ENCODE measurements around the gene SP3.

The SP3 gene

GRCh38 chr2:173993459-173993858 is 28.3 kb upstream of the SP3 start:
- no peak for DNase-seq

GRCh38 chr2:173991856-173992588 is 26.8 kb upstream of the SP3 start:
- DNase-seq = no peak

GRCh38 chr2:173990970-173991819 is 26.0 kb upstream of the SP3 start:
- no peak for DNase-seq

GRCh38 chr2:173990245-173990644 is 25.1 kb upstream of the SP3 start:
- DNase-seq = no peak

GRCh38 chr2:173989884-173990215 is 24.7 kb upstream of the SP3 start:
- DNase-seq = no peak

- no peak for DNase-seq
These were observed 24.1 kb upstream of the SP3 start for GRCh38 chr2:173989160-173989883.

- no peak for DNase-seq
These were observed 21.6 kb upstream of the SP3 start for GRCh38 chr2:173986805-173987204.

- DNase-seq = no peak
These were observed 20.4 kb upstream of the SP3 start for GRCh38 chr2:173985605-173985992.

GRCh38 chr2:173984866-173985604 is 19.9 kb upstream of the SP3 start:
- no peak for DNase-seq

- DNase-seq = no peak
These were observed 18.3 kb upstream of the SP3 start for GRCh38 chr2:173983391-173983871.

- DNase-seq = no peak
These were observed 17.7 kb upstream of the SP3 start for GRCh38 chr2:173982918-173983317.

GRCh38 chr2:173982182-173982714 is 17.1 kb upstream of the SP3 start:
- no peak for DNase-seq

- no peak for DNase-seq
These were observed 16.3 kb upstream of the SP3 start for GRCh38 chr2:173981520-173981919.

- DNase-seq = no peak
These were observed 14.7 kb upstream of the SP3 start for GRCh38 chr2:173979751-173980351.

GRCh38 chr2:173978447-173978846 is 13.3 kb upstream of the SP3 start:
- DNase-seq = no peak

- no peak for DNase-seq
These were observed 7.5 kb upstream of the SP3 start for GRCh38 chr2:173972636-173973035.

GRCh38 chr2:173972165-173972564 is 7.0 kb upstream of the SP3 start:
- DNase-seq = no peak

GRCh38 chr2:173970516-173970924 is 5.3 kb upstream of the SP3 start:
- no peak for DNase-seq

- no peak for DNase-seq
These were observed 4.7 kb upstream of the SP3 start for GRCh38 chr2:173969886-173970285.

GRCh38 chr2:173968551-173968950 is 3.4 kb upstream of the SP3 start:
- DNase-seq = no peak

- no peak for DNase-seq
These were observed 1.3 kb upstream of the SP3 start for GRCh38 chr2:173966274-173967098.

Measured in CD4-positive, alpha-beta T cell treated with Interleukin-17A for 1 hour (primary cell).